Left lung (tissue), 10 donors: Measurements from ENCODE around the gene ARHGAP8. TPM values are rescaled to one million over a fixed set of nuclear protein-coding genes. Genes with fewer than 3 reads are reported as not detected.

Experiments used
- ATAC-seq: fragments of 200-7000 bp; cut with Tn5 transposase; one replicate; pipeline ENCODE4 v1.9.1; 2020; ENCODE audit warnings: moderate library complexity
- DNase-seq, 4 donors: peaks; one replicate each; pipeline ENCODE4 v3.0.0-alpha.2; 2013 to 2020
- H3K27ac ChIP-seq, 2 donors: fragments of 200-600 bp; sonication (generic) in 1 of 2; one replicate each; pipeline versions ENCODE4 v1.5.0 to v1.8.0; 2020 to 2021
- H3K27me3 ChIP-seq, 2 donors: fragments of 200-600 bp; sonication (generic) in 1 of 2; one replicate each; pipeline versions ENCODE4 v1.5.0 to v1.8.0; 2020 to 2021
- H3K36me3 ChIP-seq, 2 donors: fragments of 200-600 bp; sonication (generic) in 1 of 2; one replicate each; pipeline versions ENCODE4 v1.5.0 to v1.8.0; 2020 to 2021
- H3K4me1 ChIP-seq, 2 donors: fragments of 200-600 bp; one replicate each; pipeline ENCODE4 v1.8.0; 2021
- H3K4me3 ChIP-seq, 2 donors: fragments of 200-600 bp; sonication (generic) in 1 of 2; one replicate each; pipeline versions ENCODE4 v1.5.0 to v1.8.0; 2020 to 2021; ENCODE audit warnings: mild to moderate bottlenecking in 1 of 2
- H3K9me3 ChIP-seq, 2 donors: fragments of 200-600 bp; sonication (generic) in 1 of 2; one replicate each; pipeline versions ENCODE4 v1.5.0 to v1.8.0; 2020 to 2021
- intact Hi-C, 2 donors: fragments of 100-400 bp; cut with DNase I; formaldehyde crosslinking; loops; one replicate each; pipeline versions ENCODE4 v1.11.2 to v1.14.2; 2022
- polyA plus RNA-seq, 6 donors: library from polyadenylated mRNA; unstranded; fragments of 120-200 nt; gene quantifications; one replicate each; pipeline ENCODE4 v1.2.1, GENCODE V29; 2013; ENCODE audit not compliant: insufficient read length in 6 of 6
- total RNA-seq, 2 donors: library from RNA; stranded (reverse); fragmentation: NEBNext Ultra II Directional; extraction: Animal tissue kit (Norgen Biotek cat#: 25700); gene quantifications; one replicate each; pipeline ENCODE4 v1.2.1, GENCODE V29; 2021
- TF ChIP-seq, protein P1 (sequence below), 2 donors: fragments of 200-600 bp; sonication (generic) in 1 of 2; IDR thresholded peaks; one replicate each; pipeline versions ENCODE4 v1.5.0 to v1.8.0; 2021; ENCODE audit warnings: antibody characterized with exemption in 2 of 2
- donor health status: DM: no; HTN: yes; CAD: no.
- donor health status: DM: no; HTN: no; CAD: no.

The ARHGAP8 gene
- total and polyA plus RNA-seq, 8 donors: 18.3 to 47.0 (median 35.0) TPM

DNA sequence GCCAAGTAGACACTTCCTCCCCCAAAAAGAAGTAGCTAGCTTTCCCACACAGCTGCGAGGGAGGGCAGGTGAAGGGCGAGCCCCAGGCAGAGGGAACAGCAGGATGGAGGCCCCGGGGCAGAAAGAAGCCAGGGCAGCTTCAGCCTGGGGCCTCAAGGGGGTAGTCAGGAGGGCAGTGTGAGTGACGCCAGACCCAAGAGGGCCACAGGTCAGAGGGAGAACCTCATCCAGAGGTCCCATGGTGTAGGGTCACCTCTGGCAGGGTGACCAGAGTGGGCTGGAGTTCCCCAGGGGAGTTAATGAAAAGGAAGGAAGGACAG, 41.2 kb upstream of the ARHGAP8 start:
- Histone ChIP-seq H3K36me3 (no peaks in the 10 kb centered on the region), H3K27ac (no peak overlapping the region), H3K4me3 (no peak overlapping the region), H3K27me3 (no peaks in the 10 kb centered on the region), H3K9me3 (no peaks in the 10 kb centered on the region), H3K4me1 (no peaks in the 10 kb centered on the region)
- DNase-seq: no peak
- intact Hi-C loops: no loop called here
- ATAC-seq: no peak
- TF ChIP-seq, protein P1, sequence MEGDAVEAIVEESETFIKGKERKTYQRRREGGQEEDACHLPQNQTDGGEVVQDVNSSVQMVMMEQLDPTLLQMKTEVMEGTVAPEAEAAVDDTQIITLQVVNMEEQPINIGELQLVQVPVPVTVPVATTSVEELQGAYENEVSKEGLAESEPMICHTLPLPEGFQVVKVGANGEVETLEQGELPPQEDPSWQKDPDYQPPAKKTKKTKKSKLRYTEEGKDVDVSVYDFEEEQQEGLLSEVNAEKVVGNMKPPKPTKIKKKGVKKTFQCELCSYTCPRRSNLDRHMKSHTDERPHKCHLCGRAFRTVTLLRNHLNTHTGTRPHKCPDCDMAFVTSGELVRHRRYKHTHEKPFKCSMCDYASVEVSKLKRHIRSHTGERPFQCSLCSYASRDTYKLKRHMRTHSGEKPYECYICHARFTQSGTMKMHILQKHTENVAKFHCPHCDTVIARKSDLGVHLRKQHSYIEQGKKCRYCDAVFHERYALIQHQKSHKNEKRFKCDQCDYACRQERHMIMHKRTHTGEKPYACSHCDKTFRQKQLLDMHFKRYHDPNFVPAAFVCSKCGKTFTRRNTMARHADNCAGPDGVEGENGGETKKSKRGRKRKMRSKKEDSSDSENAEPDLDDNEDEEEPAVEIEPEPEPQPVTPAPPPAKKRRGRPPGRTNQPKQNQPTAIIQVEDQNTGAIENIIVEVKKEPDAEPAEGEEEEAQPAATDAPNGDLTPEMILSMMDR (IDR thresholded peaks at IDR 0.05): no peak

DNA sequence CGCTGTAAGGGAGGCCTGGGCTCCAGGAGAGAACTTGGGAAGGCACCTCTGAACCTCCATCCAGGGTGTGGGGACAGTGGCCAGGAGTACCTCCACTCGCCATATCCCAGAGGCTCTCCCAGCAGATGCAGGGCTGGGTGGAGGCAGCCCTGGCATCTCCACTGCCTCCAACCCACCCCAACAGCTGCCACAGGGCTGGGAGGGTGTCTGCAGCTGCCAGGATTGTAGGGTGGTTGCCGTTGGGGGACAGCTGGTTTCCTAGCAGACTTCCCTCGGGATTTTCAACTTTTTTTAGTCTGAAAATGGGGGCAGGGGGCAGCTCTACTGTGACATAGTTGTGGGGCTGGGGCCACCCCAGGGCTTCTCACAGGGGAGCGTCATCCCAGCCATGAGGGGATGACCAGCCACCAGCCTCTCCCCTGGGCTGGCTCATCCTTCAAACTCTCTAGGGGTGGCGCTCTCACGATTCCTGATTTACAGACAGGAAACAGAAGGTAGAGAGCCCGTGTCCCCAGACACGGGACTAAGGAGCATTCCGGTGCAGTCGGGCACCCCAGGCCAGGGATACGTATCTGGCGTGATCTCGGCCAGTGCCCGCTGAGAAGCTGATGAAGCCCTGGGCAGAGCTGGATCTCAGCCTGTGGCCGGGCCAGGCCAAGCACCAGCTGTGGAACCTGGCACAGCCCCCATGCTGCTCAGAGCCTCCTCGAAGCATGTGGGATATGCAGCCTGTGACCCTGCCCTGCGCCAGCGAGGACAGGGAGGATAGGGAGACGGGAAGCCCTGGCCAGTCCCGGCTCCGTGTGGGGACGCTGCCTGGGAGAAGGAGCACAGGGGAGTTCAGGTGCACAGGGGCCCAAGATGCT, 40.5 kb upstream of the ARHGAP8 start:
- H3K4me3 ChIP-seq: no peak overlapping the region
- H3K27me3 ChIP-seq: no peaks in the 10 kb centered on the region
- no peak for ATAC-seq
- H3K27ac ChIP-seq: no peak overlapping the region
- no peaks in the 10 kb centered on the region for H3K4me1 ChIP-seq
- TF ChIP-seq, protein P1 (IDR thresholded peaks at IDR 0.05): no peak
- no peak for DNase-seq
- H3K36me3 ChIP-seq: no peaks in the 10 kb centered on the region
- intact Hi-C loops: no loop called here
- H3K9me3 ChIP-seq: no peaks in the 10 kb centered on the region

GRCh38 chr22:44712962-44713361, 39.4 kb upstream of the ARHGAP8 start:
- Histone ChIP-seq H3K36me3 (no peaks in the 10 kb centered on the region), H3K9me3 (no peaks in the 10 kb centered on the region), H3K4me1 (no peaks in the 10 kb centered on the region), H3K27ac (no peak overlapping the region), H3K4me3 (no peak overlapping the region), H3K27me3 (no peaks in the 10 kb centered on the region)
- no peak for ATAC-seq
- intact Hi-C loops: no loop called here
- DNase-seq: no peak
- TF ChIP-seq, protein P1 (IDR thresholded peaks at IDR 0.05): no peak

- intact Hi-C loops: no loop called here
- DNase-seq: no peak
- TF ChIP-seq, protein P1 (IDR thresholded peaks at IDR 0.05): no peak
- no peaks in the 10 kb centered on the region for H3K36me3 ChIP-seq
- H3K4me1 ChIP-seq: no peaks in the 10 kb centered on the region
- H3K9me3 ChIP-seq: no peaks in the 10 kb centered on the region
- ATAC-seq: no peak
- no peak overlapping the region for H3K4me3 ChIP-seq
- H3K27ac ChIP-seq: no peak overlapping the region
- no peaks in the 10 kb centered on the region for H3K27me3 ChIP-seq
These were observed 37.5 kb upstream of the ARHGAP8 start for GRCh38 chr22:44714703-44715350.

DNA sequence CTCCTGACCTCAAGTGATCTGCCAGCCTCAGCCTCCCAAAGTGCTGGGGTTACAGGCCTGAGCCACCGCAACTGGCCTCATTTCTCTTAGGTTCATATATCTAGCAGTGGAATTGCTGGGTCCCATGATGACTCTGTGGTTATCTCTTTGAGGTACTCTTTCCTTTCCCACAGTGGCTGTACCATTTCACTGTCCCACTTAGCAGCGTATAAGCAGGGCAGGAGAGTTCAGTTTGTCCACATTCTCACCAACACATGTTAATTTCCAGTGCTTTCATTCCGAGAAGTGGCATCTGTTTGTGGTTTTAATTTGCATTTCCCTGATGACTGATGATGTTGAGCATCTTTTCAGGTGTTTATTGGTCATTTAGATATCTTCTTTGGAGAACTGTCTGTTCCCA, 34.0 kb upstream of the ARHGAP8 start:
- intact Hi-C loops: no loop called here
- TF ChIP-seq, protein P1 (IDR thresholded peaks at IDR 0.05): no peak
- no peak for ATAC-seq

More for the DNA sequence above, 34.0 kb upstream of the ARHGAP8 start:
- Histone ChIP-seq H3K27ac (no peak overlapping the region), H3K27me3 (no peaks in the 10 kb centered on the region), H3K4me1 (no peaks in the 10 kb centered on the region), H3K9me3 (no peaks in the 10 kb centered on the region), H3K36me3 (no peaks in the 10 kb centered on the region), H3K4me3 (no peak overlapping the region)
- no peak for DNase-seq
